GM18858 (cell line): ENCODE results near the gene RPP25.

ENCODE experiments used
- ATAC-seq: cut with Tn5 transposase; IDR thresholded peaks from one replicate; pipeline ENCODE4 v1.9.1; 2021; ENCODE audit not compliant: unreplicated experiment

The RPP25 gene, protein sequence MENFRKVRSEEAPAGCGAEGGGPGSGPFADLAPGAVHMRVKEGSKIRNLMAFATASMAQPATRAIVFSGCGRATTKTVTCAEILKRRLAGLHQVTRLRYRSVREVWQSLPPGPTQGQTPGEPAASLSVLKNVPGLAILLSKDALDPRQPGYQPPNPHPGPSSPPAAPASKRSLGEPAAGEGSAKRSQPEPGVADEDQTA

DNA sequence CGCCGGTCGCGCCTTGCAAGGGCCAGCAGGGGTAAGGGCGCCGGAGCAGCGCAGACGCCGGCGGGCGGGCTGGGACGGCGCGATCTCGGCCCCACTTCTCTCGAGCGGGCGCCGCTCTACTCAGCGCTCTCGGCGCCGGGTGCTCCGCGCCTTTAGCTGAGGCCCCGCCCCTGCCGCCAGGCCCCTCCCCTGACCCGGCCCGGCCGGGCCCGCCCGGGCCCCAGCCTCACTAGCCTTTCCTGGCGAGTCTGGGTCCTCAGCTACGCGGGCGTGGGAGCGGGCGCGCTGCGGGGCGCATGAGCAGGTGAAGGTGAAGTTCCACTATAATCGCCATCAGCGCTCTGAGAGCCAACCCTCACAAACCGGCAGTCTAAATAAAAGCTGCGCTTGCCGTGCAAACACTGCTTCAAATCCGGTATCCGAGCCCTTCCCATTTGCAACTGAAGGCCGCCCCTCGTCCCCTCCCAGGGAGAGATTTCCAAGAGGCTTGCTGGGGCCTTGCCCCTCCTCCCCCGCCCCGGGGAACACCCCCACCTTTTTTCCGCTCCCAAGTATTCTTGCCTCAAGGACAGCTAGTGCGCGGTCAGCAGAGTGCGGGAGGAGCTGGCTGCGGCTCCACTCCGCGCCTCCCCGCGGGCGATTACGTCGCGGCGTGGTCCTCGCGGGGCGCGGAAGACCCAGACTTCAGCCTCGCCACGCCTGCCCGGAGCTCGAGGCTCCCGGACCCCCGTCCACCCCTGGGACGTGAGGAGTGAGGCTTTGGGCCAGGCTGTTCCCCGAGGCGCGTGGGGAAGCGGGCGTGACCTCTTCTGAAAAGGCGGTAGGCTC lies at the start of gene RPP25:
TSS of gene RPP25 (minus strand) at position 125 of the 828 bp plus-strand sequence. CDS start 189 bp downstream, outside the sequence.
- ATAC-seq, result no peak

- no peak for ATAC-seq
Measured at GRCh38 chr15:75002398-75002797, 45.8 kb upstream of the RPP25 start.

- ATAC-seq, result no peak
Measured at GRCh38 chr15:75001310-75001709, 44.7 kb upstream of the RPP25 start.

DNA sequence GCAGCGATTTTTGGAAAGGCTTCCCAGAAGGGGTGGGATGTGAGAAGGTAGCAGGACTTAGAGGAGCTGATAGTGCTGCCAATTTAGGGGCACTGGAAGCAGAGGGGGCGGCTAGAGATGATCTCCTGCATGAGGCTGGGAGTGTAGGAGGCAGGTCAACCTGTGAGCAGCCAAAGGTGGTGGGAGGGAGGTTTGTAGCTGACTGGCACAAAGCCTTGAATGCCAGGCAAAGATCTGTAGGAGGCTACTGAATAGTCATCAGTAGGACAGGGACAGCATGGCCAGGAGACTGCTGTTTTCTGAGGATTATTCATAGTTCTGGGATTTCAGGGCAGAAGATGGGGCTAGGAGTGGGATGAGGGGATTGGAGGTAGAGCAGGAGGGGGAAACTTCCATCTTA lies 41.0 kb upstream of the RPP25 start:
- no peak for ATAC-seq

DNA sequence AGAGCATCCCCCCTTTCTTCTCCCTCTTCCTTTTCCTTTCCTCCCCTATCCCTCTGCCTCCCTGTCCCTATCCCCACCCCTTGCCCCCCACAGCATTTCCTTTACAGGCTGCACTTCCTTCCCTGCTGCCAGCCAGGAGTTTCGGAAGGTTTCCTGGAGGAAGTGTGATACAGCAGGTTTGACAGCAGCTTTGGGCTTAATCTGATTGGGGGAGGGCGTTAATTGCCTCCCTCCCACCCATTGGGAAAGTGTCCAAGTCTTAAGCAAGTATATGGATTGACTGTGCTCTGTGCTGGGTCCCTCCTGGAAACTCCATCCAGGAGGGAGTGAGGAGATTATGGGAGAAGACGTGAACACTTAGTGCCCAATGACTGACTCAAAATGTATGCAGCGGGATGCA lies 40.6 kb upstream of the RPP25 start:
- no peak for ATAC-seq

DNA sequence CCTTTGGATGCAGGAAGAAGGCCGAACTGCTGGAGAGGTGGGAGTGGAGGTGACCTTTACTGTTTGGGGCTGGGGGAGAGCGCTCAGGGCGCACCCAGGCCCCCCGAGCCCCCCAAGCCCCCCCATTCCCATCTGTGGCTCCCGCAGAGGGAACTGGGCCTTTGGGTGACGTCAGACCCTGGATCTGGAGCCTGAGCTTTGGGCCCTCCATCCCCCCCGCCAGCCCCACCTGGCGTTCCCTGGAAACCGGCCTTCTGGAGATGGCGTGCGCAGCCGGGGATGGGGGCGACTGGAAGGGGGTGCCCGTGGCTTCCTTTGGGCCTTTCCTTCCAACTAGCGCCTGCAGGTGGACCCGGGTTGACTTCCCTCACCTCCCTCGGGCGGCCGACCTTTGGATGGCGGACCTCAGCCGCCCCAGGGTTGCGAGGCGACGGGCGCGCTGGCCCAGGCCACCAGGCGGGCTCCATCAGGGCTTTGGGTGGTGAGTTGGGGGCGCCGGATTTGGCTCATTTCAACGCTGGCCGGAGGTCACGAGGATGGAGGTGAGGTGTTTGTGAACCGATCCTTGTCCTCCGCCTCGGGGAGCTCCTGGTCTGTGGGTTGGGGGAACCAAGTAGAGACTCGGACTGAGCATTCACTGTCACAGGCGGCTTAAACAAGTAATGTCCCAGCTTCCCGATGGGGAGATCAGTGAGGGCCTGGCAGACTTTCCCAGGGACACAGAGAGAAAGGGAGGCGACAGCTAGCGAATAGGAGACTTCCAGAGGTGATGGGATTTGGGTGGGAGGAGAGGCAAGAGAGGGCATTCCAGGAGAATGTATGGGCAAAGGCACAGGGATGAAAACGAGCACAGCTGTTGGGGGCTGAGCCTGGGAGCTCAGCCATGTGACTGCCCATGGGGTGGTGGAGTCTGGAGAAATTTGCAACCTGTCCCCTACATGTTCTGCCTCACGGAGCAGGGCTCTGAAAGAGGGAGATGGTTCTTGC lies 39.5 kb upstream of the RPP25 start:
- ATAC-seq, result no peak

DNA sequence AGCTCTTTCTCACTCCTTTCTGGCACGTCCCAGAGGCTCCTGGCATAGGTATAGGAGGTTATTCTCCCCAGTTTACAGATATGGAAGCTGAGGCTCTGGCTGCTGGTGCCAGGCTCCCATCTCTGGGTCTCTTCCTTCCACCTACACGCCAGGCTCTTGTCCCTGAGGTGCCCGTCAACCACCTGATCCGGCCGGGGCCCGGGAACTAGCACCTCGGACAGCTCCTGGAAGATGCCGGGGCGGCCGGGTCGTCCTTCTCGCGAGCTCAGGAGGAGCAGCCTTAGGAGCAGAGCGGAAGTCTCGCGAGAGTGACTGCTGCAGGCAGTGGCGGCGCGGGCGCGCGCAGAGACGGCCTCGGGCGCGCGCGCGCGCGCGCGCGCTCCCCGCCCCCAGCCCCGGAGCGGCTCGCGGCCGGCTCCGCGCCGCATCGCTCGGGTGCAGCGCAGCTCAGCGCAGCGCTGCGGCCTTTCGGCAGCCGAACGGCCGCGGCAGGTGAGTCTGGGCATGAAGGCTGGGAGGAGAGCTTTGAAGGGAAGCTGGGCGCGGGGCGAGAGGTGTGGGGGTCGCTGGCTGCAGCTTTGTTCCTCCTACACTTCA lies 38.7 kb upstream of the RPP25 start, which contains the start of gene SCAMP5:
TSS of gene SCAMP5 (plus strand) at position 382 of the 597 bp plus-strand sequence. CDS start 16,277 bp downstream, outside the sequence.
- ATAC-seq, result no peak

DNA sequence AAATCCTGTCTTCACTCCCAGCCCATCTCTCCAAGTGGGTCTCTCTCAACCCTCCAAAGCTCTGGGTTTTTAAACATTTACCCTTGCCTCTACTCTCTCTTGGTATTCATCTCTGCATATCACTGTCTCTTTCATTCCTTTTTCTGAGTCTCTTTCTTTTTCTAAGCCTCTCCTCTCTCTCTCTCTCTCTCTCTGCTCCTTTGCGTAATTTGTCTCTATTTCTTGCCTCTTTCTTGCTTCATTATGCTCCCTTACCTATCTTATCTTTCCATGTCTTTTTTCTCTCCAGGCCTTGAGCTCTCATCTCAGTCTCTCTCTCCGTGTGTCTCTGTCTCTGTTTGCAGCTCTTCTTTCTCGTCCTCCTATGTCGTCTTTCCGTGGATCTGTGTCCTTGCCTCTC lies 38.1 kb upstream of the RPP25 start:
- ATAC-seq, result no peak

DNA sequence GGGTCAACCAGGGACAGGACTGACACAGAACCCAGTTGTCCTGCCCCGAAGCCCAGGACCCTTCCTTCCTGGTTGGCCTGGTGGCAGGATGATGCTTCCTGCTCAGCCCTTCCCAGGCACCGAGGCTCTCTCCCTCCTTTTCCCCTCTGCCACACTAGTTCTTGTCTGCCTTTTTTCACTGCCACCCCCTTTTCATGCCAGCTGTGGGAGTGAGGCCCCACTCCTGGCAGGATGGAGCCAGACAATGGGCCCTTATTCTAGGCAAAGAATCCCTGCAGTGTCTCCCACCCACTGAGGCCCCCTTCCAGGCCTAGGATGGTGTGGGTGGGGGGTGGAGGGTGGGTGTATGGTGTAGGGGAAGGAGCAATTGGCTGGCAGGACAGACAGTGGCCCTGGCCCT lies 37.7 kb upstream of the RPP25 start:
- ATAC-seq, result no peak

GRCh38 chr15:74992619-74993018 lies 36.0 kb upstream of the RPP25 start:
- ATAC-seq, result no peak

DNA sequence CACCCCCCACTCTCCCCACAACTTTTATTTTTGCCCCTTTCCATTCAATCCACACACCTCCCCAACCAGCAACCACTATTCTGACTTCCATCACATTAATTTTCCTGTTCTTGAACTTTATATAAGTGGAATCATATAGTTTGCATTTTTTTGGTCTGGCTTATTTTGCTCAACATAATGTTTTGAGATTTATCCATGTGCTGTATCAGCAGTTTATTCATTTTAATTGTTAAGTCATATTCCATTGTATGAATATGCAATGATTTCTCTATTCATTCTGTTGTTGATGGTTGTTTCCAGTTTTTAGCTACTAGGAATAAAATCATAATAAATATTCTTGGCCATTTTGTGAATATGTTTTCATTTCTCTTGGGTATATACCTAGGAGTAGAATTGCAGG lies 33.0 kb upstream of the RPP25 start:
- no peak for ATAC-seq

- no peak for ATAC-seq
Measured at GRCh38 chr15:74988007-74988800, 31.6 kb upstream of the RPP25 start.

- no peak for ATAC-seq
Measured at GRCh38 chr15:74983725-74984231, 27.2 kb upstream of the RPP25 start.

GRCh38 chr15:74982183-74982582 lies 25.6 kb upstream of the RPP25 start:
- no peak for ATAC-seq

DNA sequence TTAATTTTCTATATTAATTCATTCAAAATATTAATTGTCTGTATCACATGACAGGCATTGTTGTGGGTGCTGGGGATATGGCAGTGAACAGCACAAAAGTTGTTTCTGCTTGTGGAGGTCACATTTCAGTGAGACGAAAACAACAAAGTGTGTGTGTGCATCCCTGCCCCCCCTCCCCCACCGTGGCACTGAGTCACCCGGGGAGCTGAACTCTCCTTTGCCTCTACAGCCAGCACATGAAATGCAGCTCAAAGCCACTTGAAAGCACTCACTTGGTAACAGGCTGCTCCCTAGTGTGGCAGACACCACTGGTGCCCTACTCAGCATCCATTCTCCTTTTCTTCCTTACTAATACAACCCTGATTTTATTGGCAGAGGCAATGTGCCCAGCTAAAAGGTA lies 21.9 kb upstream of the RPP25 start:
- ATAC-seq, result no peak

DNA sequence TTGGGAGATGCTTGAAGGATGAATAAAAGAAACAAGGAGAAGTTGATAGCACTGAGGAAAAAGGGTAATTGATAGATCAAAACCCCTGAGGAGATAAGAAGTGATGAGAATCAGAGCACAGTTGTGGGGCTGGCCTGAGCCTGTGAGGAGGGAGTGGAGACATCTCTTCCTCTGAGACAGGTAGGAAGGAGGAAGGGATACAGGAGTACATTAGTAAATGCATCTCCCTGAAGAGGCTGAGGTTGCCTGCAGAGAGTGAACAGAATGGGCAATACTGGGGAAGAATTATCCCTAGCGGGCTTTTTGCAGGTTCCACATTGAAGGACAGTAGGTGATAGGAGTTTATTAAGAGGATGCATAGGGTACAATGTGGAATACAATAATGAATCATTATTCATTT lies 21.5 kb upstream of the RPP25 start:
- no peak for ATAC-seq

DNA sequence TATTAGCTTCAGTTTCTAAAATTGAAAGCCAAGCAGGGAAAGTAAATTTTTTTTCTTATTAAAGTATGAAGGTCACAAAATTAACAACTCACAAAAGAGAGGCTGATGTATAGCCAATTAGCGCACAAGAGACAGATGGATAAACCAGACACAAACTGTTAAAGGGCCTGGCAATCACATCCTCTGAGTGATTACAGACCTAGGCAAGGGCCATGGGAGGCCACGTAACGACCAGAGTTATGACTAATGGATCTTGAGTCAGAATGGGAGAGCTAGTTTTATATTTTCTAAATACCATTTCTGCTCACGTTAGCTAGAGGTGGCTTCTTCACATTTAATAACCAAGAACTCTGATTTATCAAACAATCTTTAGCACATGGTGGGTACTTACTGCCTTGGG lies 21.0 kb upstream of the RPP25 start:
- ATAC-seq, result no peak

DNA sequence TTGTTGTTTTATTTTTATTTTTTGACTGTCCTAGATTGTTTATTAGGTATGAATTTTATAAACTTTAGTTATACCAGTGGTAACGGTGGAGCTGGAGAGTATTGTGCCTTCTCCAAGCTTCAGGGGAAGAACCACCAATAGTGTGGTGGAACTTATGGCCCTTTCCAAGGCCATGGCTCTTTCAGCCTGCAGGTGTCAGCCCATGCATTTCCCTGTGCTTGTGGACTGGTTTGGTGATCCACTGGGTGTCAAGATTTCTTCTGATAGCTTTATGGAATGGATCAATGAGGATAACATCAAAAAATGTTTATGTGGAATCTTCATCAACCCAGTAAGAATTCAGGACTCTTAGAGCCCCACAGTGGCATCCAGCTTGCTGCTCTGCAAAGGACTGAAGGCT lies 19.6 kb upstream of the RPP25 start:
- no peak for ATAC-seq

DNA sequence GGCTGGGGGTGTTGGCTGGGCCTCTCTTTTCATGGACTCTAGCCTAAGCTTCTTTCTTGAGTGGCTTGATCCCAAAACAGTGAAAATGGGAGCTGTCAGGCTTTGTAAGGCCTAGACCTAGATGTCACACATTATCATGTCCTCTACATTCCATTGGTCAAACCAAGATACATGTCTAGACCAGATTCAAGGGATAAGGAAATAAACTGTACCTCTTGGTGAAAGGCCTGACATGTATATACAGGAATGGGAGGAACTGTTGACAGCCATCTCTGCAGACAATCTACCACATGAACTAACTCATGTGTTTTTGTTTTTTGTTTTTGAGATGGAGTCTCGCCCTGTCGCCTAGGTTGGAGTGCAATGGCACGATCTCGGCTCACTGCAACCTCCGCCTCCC lies 11.1 kb upstream of the RPP25 start:
- no peak for ATAC-seq

- no peak for ATAC-seq
Measured at GRCh38 chr15:74964794-74965193, 8.2 kb upstream of the RPP25 start.
